Testis (tissue), 3 donors: Measurements from ENCODE around the gene ZSWIM5. TPM values are rescaled to one million over a fixed set of nuclear protein-coding genes. Genes with fewer than 3 reads are reported as not detected.

Experiments
- DNase-seq: peaks from one replicate; pipeline ENCODE4 v3.0.0-alpha.2; 2019
- H3K27ac ChIP-seq, 2 donors: fragments of 200-600 bp; sonication (generic); one replicate each; pipeline ENCODE4 v1.5.1; 2019
- H3K27me3 ChIP-seq: fragments of 200-600 bp; sonication (generic); one replicate; pipeline ENCODE4 v1.5.1; 2019
- H3K36me3 ChIP-seq: fragments of 200-600 bp; sonication (generic); one replicate; pipeline ENCODE4 v1.5.1; 2017; ENCODE audit warnings: low read depth; ENCODE audit errors: missing control alignments
- H3K4me1 ChIP-seq: fragments of 200-600 bp; sonication (generic); one replicate; pipeline ENCODE4 v1.5.1; 2019
- H3K4me3 ChIP-seq, 2 donors: fragments of 200-600 bp; sonication (generic); one replicate each; pipeline ENCODE4 v1.5.1; 2017 to 2019
- H3K9me3 ChIP-seq: fragments of 200-600 bp; sonication (generic); one replicate; pipeline ENCODE4 v1.5.1; 2017
- POLR2A ChIP-seq: fragments of 450-650 bp; IDR thresholded peaks from one replicate; pipeline ENCODE4 v1.6.1; 2017; ENCODE audit warnings: antibody characterized with exemption, mild to moderate bottlenecking, moderate library complexity
- WGBS, 2 donors: methylation state at CpG; one replicate each; pipeline ENCODE4 v1.1.5; 2018; 5-methylcytosine and 5-hydroxymethylcytosine counted together
- intact Hi-C: fragments of 100-400 bp; cut with DNase I; formaldehyde crosslinking; loops from one replicate; pipeline ENCODE4 v1.15.1; 2023; ENCODE audit warnings: low total_unique reads
- polyA plus RNA-seq: library from polyadenylated mRNA; stranded (reverse); fragments of 350-450 nt; fragmentation: Illumina TruSeq; extraction: RNeasy Lipid Tissue Mini Kit (QIAGEN cat#74804); gene quantifications from one replicate; pipeline ENCODE4 v1.2.3, GENCODE V29; 2014; ENCODE audit warnings: low read depth, low replicate concordance; ENCODE audit not compliant: insufficient read depth
- total RNA-seq, 2 donors: library from RNA; depleted of rRNA; stranded (reverse); fragments of >200 nt; gene quantifications; one replicate each; pipeline ENCODE4 v1.2.3, GENCODE V29; 2016
- TF ChIP-seq, protein P1 (sequence below), 3 experiments: fragments of 450-650 bp in 2 of 3; fragments of 200-600 bp in 1 of 3; sonication (generic) in 1 of 3; IDR thresholded peaks; one replicate each; pipeline ENCODE4 v1.5.1; 2016 to 2019; ENCODE audit warnings: antibody characterized with exemption in 3 of 3, mild to moderate bottlenecking in 2 of 3, moderate library complexity in 1 of 3

Gene ZSWIM5
- total and polyA plus RNA-seq, 3 donors from 2014 or later = 8.8 to 19.5 (median 13.7) TPM

DNA sequence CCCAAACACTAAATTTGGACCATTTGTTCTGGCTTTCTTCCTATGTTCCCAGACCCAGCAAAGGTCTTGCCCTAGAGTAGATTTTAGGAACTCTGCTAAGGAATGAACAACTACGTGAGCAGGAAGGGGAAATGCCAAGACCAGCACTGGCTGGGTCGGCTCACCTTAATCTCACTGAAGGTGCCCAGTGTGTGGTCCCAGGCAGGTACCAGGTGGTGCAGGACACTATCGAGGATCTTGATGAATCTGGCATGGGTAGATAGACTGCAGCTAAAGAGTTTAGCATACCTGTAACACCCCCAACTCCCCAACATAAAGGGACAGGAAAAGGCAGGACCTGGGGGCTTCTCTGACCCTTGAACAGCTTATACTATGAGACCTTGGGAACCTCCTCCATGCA, 198.3 kb downstream of the ZSWIM5 start:
- no peak for DNase-seq
- intact Hi-C loops = no loop called here

GRCh38 chr1:45007311-45007710, 199.1 kb downstream of the ZSWIM5 start:
- Histone ChIP-seq H3K9me3 (no peaks in the 10 kb centered on the region), H3K4me1 (peaks cover 12% of the 10 kb centered on the region), H3K27me3 (no peaks in the 10 kb centered on the region), H3K4me3 (no peak overlapping the region), H3K36me3 (no peaks in the 10 kb centered on the region), H3K27ac (no peak overlapping the region)
- no peak for DNase-seq
- intact Hi-C loops = no loop called here
- 84 to 88% methylated on average over 10 to 11 of the region's 11 CpGs for WGBS, 2 donors
- TF ChIP-seq, protein P1, sequence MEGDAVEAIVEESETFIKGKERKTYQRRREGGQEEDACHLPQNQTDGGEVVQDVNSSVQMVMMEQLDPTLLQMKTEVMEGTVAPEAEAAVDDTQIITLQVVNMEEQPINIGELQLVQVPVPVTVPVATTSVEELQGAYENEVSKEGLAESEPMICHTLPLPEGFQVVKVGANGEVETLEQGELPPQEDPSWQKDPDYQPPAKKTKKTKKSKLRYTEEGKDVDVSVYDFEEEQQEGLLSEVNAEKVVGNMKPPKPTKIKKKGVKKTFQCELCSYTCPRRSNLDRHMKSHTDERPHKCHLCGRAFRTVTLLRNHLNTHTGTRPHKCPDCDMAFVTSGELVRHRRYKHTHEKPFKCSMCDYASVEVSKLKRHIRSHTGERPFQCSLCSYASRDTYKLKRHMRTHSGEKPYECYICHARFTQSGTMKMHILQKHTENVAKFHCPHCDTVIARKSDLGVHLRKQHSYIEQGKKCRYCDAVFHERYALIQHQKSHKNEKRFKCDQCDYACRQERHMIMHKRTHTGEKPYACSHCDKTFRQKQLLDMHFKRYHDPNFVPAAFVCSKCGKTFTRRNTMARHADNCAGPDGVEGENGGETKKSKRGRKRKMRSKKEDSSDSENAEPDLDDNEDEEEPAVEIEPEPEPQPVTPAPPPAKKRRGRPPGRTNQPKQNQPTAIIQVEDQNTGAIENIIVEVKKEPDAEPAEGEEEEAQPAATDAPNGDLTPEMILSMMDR (IDR thresholded peaks at IDR 0.05) = no peak
- no peak for TF ChIP-seq POLR2A

More for the DNA sequence above, 198.3 kb downstream of the ZSWIM5 start:
- no peaks in the 10 kb centered on the region for H3K36me3 ChIP-seq
- peaks cover 18% of the 10 kb centered on the region for H3K4me1 ChIP-seq
- 71 to 78% methylated on average over 3 of the region's 3 CpGs for WGBS, 2 donors
- H3K9me3 ChIP-seq = no peaks in the 10 kb centered on the region
- no peaks in the 10 kb centered on the region for H3K27me3 ChIP-seq
- no peak overlapping the region for H3K4me3 ChIP-seq
- H3K27ac ChIP-seq = no peak overlapping the region
- TF ChIP-seq POLR2A = no peak
- TF ChIP-seq, protein P1 (IDR thresholded peaks at IDR 0.05) = no peak

DNA sequence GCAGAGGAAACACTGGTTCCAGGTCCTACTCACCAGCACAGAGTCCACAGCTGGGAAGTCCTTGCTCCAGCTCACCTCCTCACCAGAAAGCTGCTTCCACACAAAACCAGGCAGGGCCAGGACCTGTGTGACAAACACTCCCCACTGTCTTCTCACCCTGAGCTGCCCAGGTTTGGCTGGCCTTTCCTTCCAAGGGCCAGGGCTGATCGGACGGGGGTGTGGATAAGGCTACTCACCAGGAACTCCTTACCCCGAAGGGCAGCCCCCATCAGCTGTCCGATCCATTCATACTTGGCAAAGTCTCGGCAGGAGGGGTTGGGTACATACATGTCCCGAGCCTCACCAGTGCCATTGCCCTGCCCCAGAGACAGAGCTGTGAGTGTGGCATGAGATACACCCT, 200.6 kb downstream of the ZSWIM5 start:
- H3K9me3 ChIP-seq = no peaks in the 10 kb centered on the region
- no peaks in the 10 kb centered on the region for H3K36me3 ChIP-seq
- intact Hi-C loops = no loop called here
- peaks cover 11% of the 10 kb centered on the region for H3K4me1 ChIP-seq
- no peak overlapping the region for H3K4me3 ChIP-seq
- DNase-seq = no peak
- no peaks in the 10 kb centered on the region for H3K27me3 ChIP-seq
- WGBS, 2 donors = 91 to 94% methylated on average over 6 of the region's 6 CpGs
- TF ChIP-seq POLR2A = no peak
- TF ChIP-seq, protein P1 (IDR thresholded peaks at IDR 0.05) = no peak
- H3K27ac ChIP-seq = no peak overlapping the region

DNA sequence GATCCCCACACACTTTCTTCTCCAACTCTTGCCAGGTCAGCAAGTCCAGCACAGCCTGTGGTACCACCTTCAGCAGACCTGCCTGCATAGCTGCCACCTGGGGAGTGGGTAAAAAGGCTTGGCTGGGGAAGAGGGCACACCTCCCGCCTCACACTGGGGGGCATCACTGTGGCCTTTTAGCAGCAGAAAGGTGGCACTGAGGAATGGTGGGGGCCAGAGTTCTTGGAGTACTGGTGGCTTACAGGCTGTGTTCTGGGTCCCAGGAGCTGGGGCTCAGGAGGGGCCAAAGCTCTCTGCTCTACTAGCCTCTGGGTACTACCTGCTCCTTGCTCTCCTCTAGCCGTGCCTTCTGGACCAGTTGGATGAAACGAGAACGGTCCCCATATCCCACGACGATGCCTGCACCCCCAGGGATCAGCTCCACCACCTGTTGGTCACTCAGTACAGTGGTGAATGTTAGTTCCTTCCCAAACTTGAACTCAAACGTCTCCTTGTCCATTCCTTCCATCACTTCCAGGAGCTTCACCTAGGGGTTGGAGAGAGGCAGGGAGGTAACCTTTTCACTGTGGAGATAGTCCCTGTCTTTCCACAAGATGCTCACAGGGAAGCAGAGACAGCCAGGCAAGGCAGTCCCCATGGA, 202.0 kb downstream of the ZSWIM5 start:
- TF ChIP-seq, protein P1 (IDR thresholded peaks at IDR 0.05) = no peak
- TF ChIP-seq POLR2A = no peak
- H3K4me3 ChIP-seq = no peak overlapping the region
- H3K36me3 ChIP-seq = no peaks in the 10 kb centered on the region
- no peaks in the 10 kb centered on the region for H3K9me3 ChIP-seq
- no peaks in the 10 kb centered on the region for H3K27me3 ChIP-seq
- intact Hi-C loops = no loop called here
- WGBS, 2 donors = 78 to 82% methylated on average over 7 of the region's 7 CpGs
- no peak for DNase-seq
- H3K27ac ChIP-seq = no peak overlapping the region
- H3K4me1 ChIP-seq = peaks cover 7% of the 10 kb centered on the region

GRCh38 chr1:45003741-45004140, 202.7 kb downstream of the ZSWIM5 start:
- TF ChIP-seq, protein P1 (IDR thresholded peaks at IDR 0.05) = no peak
- TF ChIP-seq POLR2A = no peak
- no peaks in the 10 kb centered on the region for H3K27me3 ChIP-seq
- DNase-seq = no peak
- H3K27ac ChIP-seq = no peak overlapping the region
- no peaks in the 10 kb centered on the region for H3K9me3 ChIP-seq
- intact Hi-C loops = no loop called here
- WGBS, 2 donors = 89 to 90% methylated on average over 11 to 14 of the region's 14 CpGs
- peaks cover 7% of the 10 kb centered on the region for H3K4me1 ChIP-seq
- H3K4me3 ChIP-seq = no peak overlapping the region
- H3K36me3 ChIP-seq = no peaks in the 10 kb centered on the region
